HK-2 (cell line): ENCODE data around the gene GRWD1.

Experiments used
- DNase-seq: peaks from one replicate; pipeline ENCODE4 v3.0.0-alpha.2; 2018; ENCODE audit not compliant: unreplicated experiment

The GRWD1 gene

DNA sequence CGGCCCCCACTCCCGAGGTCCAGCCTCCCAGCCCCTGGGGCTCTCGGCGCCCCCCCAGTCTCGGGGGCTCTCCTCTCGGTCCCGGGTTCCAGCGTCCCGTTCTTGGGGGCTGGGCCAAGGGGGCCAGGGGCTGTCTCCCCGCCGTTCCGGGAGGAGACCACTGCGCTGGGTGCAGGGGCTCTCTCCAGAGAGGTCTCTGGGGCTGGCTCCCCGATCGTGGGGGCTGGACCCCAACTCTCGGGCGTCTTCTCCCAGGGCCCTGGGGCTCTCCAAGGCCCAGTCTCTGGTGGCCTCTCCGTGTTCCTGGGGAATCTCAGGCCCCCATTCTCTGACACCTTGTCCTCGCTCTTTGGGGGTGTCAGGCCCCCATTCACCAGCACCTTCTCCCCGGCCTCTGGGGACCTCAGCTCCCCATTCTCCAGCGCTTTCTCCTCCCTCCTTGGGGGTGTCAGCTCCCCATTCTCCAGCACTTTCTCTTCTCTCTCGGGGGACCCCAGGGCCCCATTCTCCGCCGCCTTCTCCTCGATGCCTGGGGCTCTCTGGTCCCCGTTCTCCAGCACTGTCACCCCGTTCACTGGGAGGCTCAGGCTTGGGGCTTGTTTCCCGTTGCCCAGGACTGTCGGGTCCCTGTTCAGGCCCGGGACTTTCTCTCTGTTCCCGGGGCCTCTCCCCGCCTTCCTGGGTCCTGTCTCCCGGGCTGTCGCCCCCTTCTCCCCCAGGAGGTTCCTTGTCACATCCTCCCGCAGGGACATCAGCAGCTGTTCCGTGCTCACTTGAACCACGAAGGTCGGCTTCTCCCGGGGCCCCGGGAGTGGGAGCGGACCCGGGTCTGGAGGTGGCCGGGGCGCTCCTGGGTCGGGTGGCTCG is 52.2 kb downstream of the GRWD1 start:
- DNase-seq: no peak

- no peak for DNase-seq
Measured at GRCh38 chr19:48498595-48499311, 53.0 kb downstream of the GRWD1 start.

DNA sequence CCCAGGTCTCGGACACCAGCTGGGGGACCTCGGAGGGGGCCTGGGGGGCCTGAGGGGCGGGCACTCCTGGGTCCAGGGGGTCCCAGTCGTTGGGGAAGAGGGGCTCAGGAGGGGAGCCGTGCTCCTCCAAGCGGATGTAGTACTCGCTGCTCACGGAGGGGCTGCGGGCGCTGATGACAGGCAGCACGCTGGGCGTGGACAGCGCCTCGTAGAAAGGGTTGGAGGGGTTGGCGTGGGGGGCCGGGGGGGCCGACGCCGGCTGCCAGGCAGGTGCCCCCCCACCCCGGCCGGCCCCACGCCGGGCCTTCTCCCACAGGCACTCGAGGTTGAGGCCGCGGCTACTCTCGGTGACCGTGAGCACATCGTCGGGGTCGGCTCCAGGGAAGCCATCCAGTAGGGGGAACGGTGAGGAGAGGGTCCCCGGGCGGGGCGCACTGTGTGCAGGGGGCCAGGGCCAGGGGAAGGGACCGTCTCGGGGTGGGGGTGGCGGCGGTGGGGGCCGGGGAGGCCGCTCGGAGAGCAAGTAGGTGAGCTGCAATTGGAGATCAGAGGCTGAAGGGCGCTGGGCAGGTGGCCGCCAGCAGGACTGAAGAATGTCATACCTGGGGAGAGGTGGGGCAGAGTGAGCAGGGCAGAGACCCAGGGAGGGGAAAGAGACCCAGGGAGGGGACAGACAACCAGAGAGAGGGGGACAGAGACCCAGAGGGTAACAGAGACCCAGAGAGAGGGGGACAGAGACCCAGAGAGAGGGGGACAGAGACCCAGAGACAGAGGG is 53.7 kb downstream of the GRWD1 start:
- DNase-seq: no peak

GRCh38 chr19:48500830-48501493 is 55.2 kb downstream of the GRWD1 start:
- DNase-seq: no peak

DNA sequence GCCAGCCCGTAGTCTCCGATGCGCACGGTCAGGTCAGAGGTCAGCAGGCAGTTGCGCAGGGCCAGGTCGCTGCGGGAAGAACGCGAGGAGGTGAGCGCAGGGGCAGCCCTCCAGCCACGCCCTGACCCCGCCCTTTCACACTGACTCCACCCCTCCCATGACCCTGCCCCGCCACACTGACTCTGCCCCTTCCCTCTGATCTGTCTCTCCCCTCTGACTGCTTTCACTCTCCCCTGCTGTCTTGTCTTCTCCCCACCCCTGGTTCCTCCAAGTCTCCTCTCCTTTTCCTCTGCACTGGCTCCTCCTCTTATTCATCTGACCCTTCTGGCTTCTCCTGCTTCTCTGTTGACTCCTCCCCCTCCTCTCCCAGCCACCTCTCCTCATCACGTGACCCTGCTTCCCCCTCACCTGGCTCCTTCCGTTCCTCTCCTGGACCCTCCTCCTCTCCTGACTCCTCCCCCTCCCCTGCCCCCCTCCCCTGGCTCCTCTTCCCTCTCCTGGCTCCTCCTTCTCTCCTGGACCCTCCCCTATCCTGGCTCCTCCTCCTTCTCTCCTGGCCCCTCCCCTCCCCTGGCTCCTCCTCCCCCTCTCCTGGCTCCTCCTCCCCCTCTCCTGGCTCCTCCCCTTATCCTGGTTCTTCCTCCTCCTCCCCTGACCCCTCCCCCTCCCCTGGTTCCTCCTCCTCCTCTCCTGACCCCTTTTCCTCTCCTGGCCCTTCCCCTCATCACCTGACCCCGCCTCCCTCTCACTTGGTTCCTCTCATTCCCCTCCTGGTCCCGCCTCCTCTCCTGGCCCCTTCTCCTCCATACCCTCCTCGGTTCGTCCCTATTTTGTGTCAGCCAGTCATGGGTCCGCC is 55.9 kb downstream of the GRWD1 start:
- DNase-seq: no peak

DNA sequence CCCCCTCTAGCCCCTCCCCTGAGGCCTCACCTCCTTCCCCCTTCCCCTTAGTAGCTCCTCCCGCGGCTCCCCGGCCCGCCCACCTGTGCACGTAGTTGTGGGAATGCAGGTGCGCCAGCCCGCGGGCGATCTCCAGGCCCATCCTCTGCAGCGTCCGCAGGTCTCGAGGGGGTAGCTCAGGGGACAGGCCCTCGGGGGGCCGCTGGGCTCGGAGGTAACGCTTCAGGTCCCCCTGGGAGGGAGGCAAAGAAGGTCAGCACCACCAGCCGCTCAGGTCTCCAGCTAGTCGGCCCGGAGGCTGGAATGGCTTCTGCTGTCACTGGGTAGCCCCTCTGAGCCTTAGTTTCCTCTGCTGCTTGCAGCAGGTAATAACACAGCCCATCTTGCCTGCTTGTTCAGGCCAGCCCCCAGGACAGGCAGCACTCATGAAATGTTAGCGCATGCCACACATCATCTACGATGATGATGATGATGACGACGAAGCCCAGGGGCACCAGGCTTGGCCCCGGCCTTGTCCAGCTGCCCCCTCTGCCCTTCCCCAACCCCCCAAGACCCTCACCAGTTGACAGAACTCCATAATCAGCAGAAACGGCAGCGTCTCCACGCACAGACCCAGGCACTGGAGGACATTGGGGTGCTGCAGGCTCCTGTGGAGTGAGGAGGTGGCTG is 56.7 kb downstream of the GRWD1 start:
- no peak for DNase-seq

GRCh38 chr19:48506138-48506733 is 60.5 kb downstream of the GRWD1 start:
- DNase-seq: no peak
